Thoracic aorta (tissue), 2 donors: ENCODE results near the gene ZEB2. TPM values are rescaled to one million over a fixed set of nuclear protein-coding genes. Genes with fewer than 3 reads are reported as not detected.

Source experiments
- ATAC-seq: fragments of 150-250 bp; one replicate; pipeline ENCODE4 v1.8.0; 2017; ENCODE audit warnings: low read depth; ENCODE audit not compliant: insufficient number of reproducible peaks, low FRiP score
- DNase-seq: peaks from one replicate; pipeline ENCODE4 v3.0.0-alpha.2; 2020; ENCODE audit warnings: low spot score
- H3K27ac ChIP-seq, 2 donors: fragments of 200-600 bp; sonication (generic); 1 replicate in 1 of 2; 2 replicates in 1 of 2; pipeline ENCODE4 v1.5.1; 2016; ENCODE audit warnings: mild to moderate bottlenecking in 2 of 2, moderate library complexity in 2 of 2
- H3K27me3 ChIP-seq: fragments of 200-600 bp; sonication (generic); replicated peaks from 2 replicates; pipeline ENCODE4 v1.6.0; 2016; ENCODE audit warnings: mild to moderate bottlenecking; ENCODE audit not compliant: insufficient read depth
- H3K36me3 ChIP-seq: fragments of 200-600 bp; sonication (generic); one replicate; pipeline ENCODE4 v1.5.1; 2016
- H3K4me1 ChIP-seq, 2 donors: fragments of 200-600 bp; sonication (generic); 1 replicate in 1 of 2; 2 replicates in 1 of 2; pipeline versions ENCODE4 v1.5.1 to v1.6.0; 2016; ENCODE audit warnings: low read depth in 2 of 2, mild to moderate bottlenecking in 1 of 2; ENCODE audit not compliant: control insufficient read depth in 1 of 2
- H3K4me3 ChIP-seq: fragments of 200-600 bp; sonication (generic); 2 replicates; pipeline ENCODE4 v1.5.1; 2016; ENCODE audit warnings: mild to moderate bottlenecking
- H3K9me3 ChIP-seq: fragments of 200-600 bp; sonication (generic); 2 replicates; pipeline ENCODE4 v1.5.1; 2016
- total RNA-seq, 2 donors: library from RNA; depleted of rRNA; stranded (reverse); fragments of >200 nt; gene quantifications; one replicate each; pipeline versions ENCODE4 v1.1.0 to v1.2.3, GENCODE V29; 2016
- TF ChIP-seq, protein P1 (sequence below): fragments of 200-600 bp; sonication (generic); IDR thresholded peaks from one replicate; pipeline ENCODE4 v1.5.1; 2019; ENCODE audit warnings: antibody characterized with exemption

ZEB2 gene
- total RNA-seq, 2 donors from 2014 or later: 122 to 190 TPM

DNA sequence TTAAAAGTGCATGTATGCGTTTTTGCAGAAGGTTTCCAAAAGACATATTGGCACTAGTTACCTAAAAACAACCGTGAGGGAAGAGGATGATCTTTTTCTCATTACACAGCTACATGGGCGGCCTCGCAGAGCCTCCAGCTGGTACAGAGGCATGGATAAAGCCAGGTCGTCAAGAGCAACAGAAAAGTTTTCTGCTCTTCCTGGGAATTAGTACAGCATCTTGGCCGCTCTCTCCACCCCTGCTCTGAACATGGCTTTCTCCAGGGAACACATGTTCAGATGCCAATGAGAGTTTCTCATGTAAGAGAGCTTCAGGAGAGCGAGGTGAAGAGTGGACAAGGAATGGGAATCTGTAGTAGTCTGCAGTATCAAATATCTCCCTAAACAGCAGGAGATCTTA, 108.4 kb downstream of the ZEB2 start:
- no peaks in the 10 kb centered on the region for H3K27me3 ChIP-seq
- ATAC-seq (no peak), DNase-seq (no peak)
- H3K36me3 ChIP-seq: peaks cover 3% of the 10 kb centered on the region
- no peak overlapping the region for H3K4me3 ChIP-seq
- TF ChIP-seq, protein P1, sequence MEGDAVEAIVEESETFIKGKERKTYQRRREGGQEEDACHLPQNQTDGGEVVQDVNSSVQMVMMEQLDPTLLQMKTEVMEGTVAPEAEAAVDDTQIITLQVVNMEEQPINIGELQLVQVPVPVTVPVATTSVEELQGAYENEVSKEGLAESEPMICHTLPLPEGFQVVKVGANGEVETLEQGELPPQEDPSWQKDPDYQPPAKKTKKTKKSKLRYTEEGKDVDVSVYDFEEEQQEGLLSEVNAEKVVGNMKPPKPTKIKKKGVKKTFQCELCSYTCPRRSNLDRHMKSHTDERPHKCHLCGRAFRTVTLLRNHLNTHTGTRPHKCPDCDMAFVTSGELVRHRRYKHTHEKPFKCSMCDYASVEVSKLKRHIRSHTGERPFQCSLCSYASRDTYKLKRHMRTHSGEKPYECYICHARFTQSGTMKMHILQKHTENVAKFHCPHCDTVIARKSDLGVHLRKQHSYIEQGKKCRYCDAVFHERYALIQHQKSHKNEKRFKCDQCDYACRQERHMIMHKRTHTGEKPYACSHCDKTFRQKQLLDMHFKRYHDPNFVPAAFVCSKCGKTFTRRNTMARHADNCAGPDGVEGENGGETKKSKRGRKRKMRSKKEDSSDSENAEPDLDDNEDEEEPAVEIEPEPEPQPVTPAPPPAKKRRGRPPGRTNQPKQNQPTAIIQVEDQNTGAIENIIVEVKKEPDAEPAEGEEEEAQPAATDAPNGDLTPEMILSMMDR: no peak
- H3K27ac ChIP-seq: no peak overlapping the region
- no peaks in the 10 kb centered on the region for H3K9me3 ChIP-seq
- no peaks in the 10 kb centered on the region for H3K4me1 ChIP-seq

DNA sequence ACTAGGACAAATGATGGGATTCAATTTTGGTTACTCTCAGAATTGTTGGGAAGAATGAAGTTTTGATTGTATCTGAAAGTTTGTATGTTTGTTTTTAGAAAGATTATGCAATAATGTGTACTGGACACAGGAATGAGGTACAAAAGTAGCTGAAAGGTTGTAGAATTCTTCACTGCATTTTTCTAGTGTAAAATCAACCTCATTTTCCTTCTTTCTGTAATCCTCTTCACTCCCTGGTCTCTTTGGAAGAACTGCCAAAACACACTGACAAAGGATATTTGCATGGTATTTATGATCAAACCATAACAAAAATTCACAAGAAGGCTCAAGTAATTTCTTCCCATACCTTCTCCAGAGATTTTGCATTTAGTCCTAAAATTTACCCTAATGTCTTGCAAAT, 110.7 kb downstream of the ZEB2 start:
- Histone ChIP-seq H3K4me3 (no peak overlapping the region), H3K4me1 (no peaks in the 10 kb centered on the region), H3K27ac (no peak overlapping the region), H3K27me3 (no peaks in the 10 kb centered on the region), H3K9me3 (no peaks in the 10 kb centered on the region), H3K36me3 (peaks cover 3% of the 10 kb centered on the region)
- no peak for DNase-seq
- ATAC-seq: no peak
- TF ChIP-seq, protein P1: no peak

DNA sequence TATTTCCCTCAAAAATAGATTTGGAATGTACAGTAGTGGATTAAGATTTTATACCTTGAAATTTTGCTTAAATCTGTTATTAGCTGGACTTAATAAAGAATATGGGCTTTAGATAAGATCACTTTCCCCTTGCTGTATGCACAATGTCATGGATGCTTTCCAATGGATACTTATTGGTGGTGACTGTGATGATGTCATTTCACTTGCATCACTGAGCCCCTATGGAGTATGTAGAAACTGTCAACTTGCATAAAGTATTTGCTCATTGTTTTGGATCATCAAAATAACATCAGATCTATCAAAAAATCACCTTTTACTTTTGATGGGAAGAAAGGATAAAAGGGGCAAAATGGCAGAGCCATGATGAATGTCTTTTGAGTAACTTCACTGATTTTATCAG, 112.7 kb downstream of the ZEB2 start:
- Histone ChIP-seq H3K4me3 (no peak overlapping the region), H3K9me3 (no peaks in the 10 kb centered on the region), H3K36me3 (peaks cover 3% of the 10 kb centered on the region), H3K4me1 (no peaks in the 10 kb centered on the region), H3K27ac (no peak overlapping the region), H3K27me3 (no peaks in the 10 kb centered on the region)
- TF ChIP-seq, protein P1: no peak
- DNase-seq (no peak), ATAC-seq (no peak)

DNA sequence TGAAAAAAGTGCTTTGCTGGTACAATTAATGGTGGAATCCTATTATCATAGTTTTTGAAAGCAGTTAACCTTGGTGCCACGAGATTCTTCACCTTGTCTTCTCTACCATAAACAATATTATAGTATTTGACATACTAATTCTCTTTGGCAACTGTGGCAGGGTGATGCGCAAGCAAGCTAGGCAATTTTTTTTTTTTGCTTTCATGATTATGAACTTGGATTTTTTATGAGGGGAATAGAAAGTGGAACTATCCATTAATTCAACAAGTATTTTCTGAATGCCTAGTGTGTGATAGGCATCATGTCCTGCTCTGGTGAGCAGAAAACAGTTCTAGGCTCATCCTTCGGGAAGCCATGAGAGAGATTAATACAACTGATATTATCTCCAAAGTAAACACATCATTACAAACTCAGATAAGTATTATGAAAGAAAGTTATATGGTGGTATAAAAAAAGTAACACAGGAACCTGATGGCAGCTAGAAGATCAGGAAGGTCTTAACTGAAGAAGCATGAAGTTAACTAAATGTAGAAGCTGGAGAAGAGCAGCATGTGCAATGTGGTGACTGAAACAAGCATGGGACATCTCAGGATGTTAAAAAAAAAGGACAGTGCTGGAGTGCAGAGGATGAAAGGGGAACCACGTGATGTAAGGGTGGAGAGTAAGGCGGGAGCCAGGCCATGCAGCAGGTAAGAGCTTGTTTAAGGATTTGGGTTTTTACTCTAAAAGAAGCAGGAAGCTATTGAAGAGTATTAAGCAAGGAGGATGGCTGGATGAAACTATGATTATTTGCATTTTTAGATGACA, 113.7 kb downstream of the ZEB2 start:
- peaks cover 3% of the 10 kb centered on the region for H3K36me3 ChIP-seq
- TF ChIP-seq, protein P1: no peak
- H3K9me3 ChIP-seq: no peaks in the 10 kb centered on the region
- no peaks in the 10 kb centered on the region for H3K27me3 ChIP-seq
- H3K27ac ChIP-seq: no peak overlapping the region
- DNase-seq: no peak
- no peak for ATAC-seq
- no peaks in the 10 kb centered on the region for H3K4me1 ChIP-seq
- no peak overlapping the region for H3K4me3 ChIP-seq

DNA sequence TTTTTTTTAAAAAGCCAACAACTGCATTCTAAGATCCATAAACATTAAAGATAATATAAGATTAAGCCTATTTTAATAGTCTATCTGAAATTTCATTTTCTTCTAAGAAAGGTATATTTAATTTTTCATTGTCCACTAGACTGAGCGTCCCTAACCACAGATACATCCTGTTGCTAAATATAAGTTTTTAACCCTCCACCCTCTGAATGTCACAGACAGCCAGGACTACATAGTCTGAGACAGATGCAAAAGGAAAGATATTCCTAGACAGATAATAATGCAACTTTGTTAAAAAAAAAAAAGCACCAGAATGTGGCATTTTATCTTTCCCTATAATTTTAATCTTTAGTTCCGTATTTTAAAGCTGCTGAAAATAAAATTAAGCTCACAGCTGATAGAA, 114.6 kb downstream of the ZEB2 start:
- no peaks in the 10 kb centered on the region for H3K27me3 ChIP-seq
- H3K36me3 ChIP-seq: peaks cover 8% of the 10 kb centered on the region
- no peaks in the 10 kb centered on the region for H3K9me3 ChIP-seq
- no peak overlapping the region for H3K27ac ChIP-seq
- H3K4me3 ChIP-seq: no peak overlapping the region
- TF ChIP-seq, protein P1: no peak
- no peaks in the 10 kb centered on the region for H3K4me1 ChIP-seq
- ATAC-seq (no peak), DNase-seq (no peak)
